ENCODE measurements around the gene BLACAT1. TPM values are rescaled to one million over a fixed set of nuclear protein-coding genes. Genes with fewer than 3 reads are reported as not detected.

Gene BLACAT1
- total and polyA plus RNA-seq, 9 of the 15 experiments (the other 6 are each of a cell fraction or from before 2014, with no cell fraction given) = 0.10 to 5.9 (median 0.73) TPM

GRCh38 chr1:205504311-205505075 lies 48.6 kb upstream of the BLACAT1 start, which contains the start of gene CDK18 (continued):
- TF ChIP-seq, protein P1, sequence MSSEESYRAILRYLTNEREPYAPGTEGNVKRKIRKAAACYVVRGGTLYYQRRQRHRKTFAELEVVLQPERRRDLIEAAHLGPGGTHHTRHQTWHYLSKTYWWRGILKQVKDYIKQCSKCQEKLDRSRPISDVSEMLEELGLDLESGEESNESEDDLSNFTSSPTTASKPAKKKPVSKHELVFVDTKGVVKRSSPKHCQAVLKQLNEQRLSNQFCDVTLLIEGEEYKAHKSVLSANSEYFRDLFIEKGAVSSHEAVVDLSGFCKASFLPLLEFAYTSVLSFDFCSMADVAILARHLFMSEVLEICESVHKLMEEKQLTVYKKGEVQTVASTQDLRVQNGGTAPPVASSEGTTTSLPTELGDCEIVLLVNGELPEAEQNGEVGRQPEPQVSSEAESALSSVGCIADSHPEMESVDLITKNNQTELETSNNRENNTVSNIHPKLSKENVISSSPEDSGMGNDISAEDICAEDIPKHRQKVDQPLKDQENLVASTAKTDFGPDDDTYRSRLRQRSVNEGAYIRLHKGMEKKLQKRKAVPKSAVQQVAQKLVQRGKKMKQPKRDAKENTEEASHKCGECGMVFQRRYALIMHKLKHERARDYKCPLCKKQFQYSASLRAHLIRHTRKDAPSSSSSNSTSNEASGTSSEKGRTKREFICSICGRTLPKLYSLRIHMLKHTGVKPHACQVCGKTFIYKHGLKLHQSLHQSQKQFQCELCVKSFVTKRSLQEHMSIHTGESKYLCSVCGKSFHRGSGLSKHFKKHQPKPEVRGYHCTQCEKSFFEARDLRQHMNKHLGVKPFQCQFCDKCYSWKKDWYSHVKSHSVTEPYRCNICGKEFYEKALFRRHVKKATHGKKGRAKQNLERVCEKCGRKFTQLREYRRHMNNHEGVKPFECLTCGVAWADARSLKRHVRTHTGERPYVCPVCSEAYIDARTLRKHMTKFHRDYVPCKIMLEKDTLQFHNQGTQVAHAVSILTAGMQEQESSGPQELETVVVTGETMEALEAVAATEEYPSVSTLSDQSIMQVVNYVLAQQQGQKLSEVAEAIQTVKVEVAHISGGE (CRISPR knock-in tag; IDR thresholded peaks at IDR 0.05) = 0 out of 6 replicates have a peak, but pooled peaks of 1 of the 3 experiments have one; percentile 39
- TF ChIP-seq HMGN3 (IDR thresholded peaks at IDR 0.05; ENCODE audit: borderline replicate concordance, extremely low read depth, insufficient read length, low read depth, low read length) (no peak), L3MBTL2 (IDR thresholded peaks at IDR 0.05) (peak; percentile 48; the same call in 1 of the 2 replicates), GABPA (tag; conservative IDR thresholded peaks at IDR 0.05; ENCODE audit: low read depth) (no peak)
- TF ChIP-seq, protein P2, sequence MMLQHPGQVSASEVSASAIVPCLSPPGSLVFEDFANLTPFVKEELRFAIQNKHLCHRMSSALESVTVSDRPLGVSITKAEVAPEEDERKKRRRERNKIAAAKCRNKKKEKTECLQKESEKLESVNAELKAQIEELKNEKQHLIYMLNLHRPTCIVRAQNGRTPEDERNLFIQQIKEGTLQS (IDR thresholded peaks at IDR 0.05) = no peak
- TF ChIP-seq, protein P2 (CRISPR knock-in tag; conservative IDR thresholded peaks at IDR 0.05) = no peak
